ENCODE measurements around the gene STKLD1.

DNA sequence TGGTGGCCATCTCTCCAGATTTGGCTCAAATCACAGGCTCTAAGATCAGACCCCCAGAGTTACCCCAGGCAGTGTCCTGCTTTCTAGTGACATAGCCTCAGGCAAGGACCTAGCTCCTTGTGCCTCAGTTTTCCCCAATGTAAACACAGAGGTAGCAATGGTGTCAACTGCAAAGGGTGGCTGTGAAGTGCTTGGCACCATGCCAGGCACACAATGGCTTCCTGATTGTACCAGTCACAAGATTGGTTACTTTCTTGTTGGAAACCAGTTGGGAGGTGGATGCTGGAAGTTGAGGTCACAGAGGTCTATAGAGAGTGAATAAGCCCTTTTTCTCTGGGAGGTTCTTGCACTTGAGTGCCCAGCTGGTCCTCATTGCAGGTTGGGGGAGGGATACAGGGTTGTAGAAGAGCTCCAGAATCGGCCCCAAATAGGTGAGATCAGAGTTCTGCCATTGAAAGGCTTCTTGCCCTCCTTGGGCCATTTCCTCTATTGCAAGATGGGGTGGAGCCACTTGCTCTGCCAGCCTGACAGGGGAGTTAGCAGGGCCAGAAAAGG is 2.3 kb downstream of the STKLD1 start:
- TF ChIP-seq EGR1 (IDR thresholded peaks at IDR 0.05) (no peak), RAD21 (IDR thresholded peaks at IDR 0.05; ENCODE audit: low read depth) (no peak), EP300 (IDR thresholded peaks at IDR 0.05; ENCODE audit: borderline replicate concordance) (no peak), TAF1 (IDR thresholded peaks at IDR 0.05; ENCODE audit: low read depth) (no peak), TEAD4 (IDR thresholded peaks at IDR 0.05) (no peak), YY1 (IDR thresholded peaks at IDR 0.05; ENCODE audit: low read depth) (no peak)
- TF ChIP-seq, protein P1, sequence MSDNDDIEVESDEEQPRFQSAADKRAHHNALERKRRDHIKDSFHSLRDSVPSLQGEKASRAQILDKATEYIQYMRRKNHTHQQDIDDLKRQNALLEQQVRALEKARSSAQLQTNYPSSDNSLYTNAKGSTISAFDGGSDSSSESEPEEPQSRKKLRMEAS (IDR thresholded peaks at IDR 0.05), result no peak
- TF ChIP-seq, protein P2, sequence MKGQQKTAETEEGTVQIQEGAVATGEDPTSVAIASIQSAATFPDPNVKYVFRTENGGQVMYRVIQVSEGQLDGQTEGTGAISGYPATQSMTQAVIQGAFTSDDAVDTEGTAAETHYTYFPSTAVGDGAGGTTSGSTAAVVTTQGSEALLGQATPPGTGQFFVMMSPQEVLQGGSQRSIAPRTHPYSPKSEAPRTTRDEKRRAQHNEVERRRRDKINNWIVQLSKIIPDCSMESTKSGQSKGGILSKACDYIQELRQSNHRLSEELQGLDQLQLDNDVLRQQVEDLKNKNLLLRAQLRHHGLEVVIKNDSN (IDR thresholded peaks at IDR 0.05), result no peak

Data from Ishikawa (cell line).